OCI-LY1 (cell line): Measurements from ENCODE around the gene IQSEC1.

ENCODE experiments used
- CTCF ChIP-seq: fragments of 200-600 bp; sonication (generic), shearing (Covaris generic); IDR thresholded peaks from 2 replicates; pipeline ENCODE4 v1.5.1; 2017; ENCODE audit warnings: mild to moderate bottlenecking, antibody characterized with exemption, low read length, moderate library complexity, mixed read lengths
- EZH2 ChIP-seq: fragments of 200-600 bp; sonication (generic), shearing (Covaris generic); IDR thresholded peaks from 2 replicates; pipeline ENCODE4 v1.8.0; 2017; ENCODE audit warnings: borderline replicate concordance, mixed run types, mild to moderate bottlenecking, antibody characterized with exemption, low read length, moderate library complexity, mixed read lengths

- no peak for TF ChIP-seq CTCF
- no peak for TF ChIP-seq EZH2
These were observed 85.6 kb downstream of the IQSEC1 start for GRCh38 chr3:12987602-12988001.
